ENCODE data around the gene IFNL1. TPM values are rescaled to one million over a fixed set of nuclear protein-coding genes. Genes with fewer than 3 reads are reported as not detected.

Gene IFNL1
- total and polyA plus RNA-seq, 2 donors (not counting 3 experiments of a cell fraction or from before 2014, with no cell fraction given): not detected

DNA sequence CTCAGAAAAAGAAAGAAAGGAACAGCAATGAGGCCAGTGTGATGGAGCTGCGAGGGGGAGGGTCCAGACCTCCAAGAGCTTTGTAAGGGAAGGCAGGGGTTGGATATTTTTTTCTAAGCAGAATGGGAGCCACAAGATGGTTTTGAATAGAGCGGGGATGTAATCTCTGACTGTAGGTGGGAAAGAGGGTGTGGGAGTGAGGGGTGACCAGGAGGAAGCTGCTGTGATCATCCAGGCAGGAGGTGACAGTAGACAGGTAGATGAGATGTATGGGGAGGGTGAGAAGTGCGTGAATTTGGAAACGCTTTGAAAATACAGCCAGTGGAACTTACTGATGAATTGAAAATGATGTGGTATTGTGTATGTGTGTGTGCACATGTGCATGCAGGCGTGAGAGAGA lies 20.6 kb upstream of the IFNL1 start:
- no peaks in the 10 kb centered on the region for H3K4me1 ChIP-seq (ENCODE audit: control insufficient read depth, extremely low read depth, insufficient read depth, low read length)
- no peak overlapping the region for H2AFZ ChIP-seq (ENCODE audit: low read depth, low read length)
- H3K27me3 ChIP-seq (ENCODE audit: control insufficient read depth in 2 of 2, insufficient read depth in 2 of 2, low read length in 2 of 2): no peaks in the 10 kb centered on the region
- H3K79me2 ChIP-seq (ENCODE audit: control insufficient read depth, insufficient read depth, low read length): no peaks in the 10 kb centered on the region
- H3K9ac ChIP-seq (replicated peaks; ENCODE audit: extremely low read depth, insufficient read depth, low read length): no peak overlapping the region
- H4K20me1 ChIP-seq (replicated peaks; ENCODE audit: control insufficient read depth, extremely low read depth, insufficient read depth, low read length): no peaks in the 10 kb centered on the region
- dilution Hi-C loops (cut with MboI; ENCODE audit: extremely low pct_ligation_motif_present, low sequenced_read_pairs) (no loop called here), intact Hi-C loops (cut with micrococcal nuclease) (no loop called here)
- ChIA-PET POLR2A (no interaction called here), CTCF (no interaction called here)
- no peak overlapping the region for H3K4me3 ChIP-seq (replicated peaks in 1 of 3; ENCODE audit: insufficient read depth in 1 of 3, low read depth in 1 of 3, low read length in 3 of 3)
- DNase-seq (ENCODE audit: low read depth, low spot score): no peak
- no peaks in the 10 kb centered on the region for H3K9me1 ChIP-seq (replicated peaks; ENCODE audit: control insufficient read depth, extremely low read depth, insufficient read depth, low read length)
- FAIRE-seq: no peak
- H3K4me2 ChIP-seq (ENCODE audit: insufficient read depth, low read length): no peak overlapping the region
- no peaks in the 10 kb centered on the region for H3K36me3 ChIP-seq (ENCODE audit: control insufficient read depth in 2 of 2, extremely low read depth in 1 of 2, insufficient read depth in 2 of 2, low read length in 2 of 2)
- no TSS peak for BruUV-seq (replicated peaks)
- no peaks in the 10 kb centered on the region for H3K9me3 ChIP-seq (replicated peaks; ENCODE audit: control insufficient read depth, insufficient read depth, low read length)
- H3K27ac ChIP-seq (ENCODE audit: insufficient read depth, low read depth, low read length): no peak overlapping the region
- TF ChIP-seq, protein P1, sequence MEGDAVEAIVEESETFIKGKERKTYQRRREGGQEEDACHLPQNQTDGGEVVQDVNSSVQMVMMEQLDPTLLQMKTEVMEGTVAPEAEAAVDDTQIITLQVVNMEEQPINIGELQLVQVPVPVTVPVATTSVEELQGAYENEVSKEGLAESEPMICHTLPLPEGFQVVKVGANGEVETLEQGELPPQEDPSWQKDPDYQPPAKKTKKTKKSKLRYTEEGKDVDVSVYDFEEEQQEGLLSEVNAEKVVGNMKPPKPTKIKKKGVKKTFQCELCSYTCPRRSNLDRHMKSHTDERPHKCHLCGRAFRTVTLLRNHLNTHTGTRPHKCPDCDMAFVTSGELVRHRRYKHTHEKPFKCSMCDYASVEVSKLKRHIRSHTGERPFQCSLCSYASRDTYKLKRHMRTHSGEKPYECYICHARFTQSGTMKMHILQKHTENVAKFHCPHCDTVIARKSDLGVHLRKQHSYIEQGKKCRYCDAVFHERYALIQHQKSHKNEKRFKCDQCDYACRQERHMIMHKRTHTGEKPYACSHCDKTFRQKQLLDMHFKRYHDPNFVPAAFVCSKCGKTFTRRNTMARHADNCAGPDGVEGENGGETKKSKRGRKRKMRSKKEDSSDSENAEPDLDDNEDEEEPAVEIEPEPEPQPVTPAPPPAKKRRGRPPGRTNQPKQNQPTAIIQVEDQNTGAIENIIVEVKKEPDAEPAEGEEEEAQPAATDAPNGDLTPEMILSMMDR (IDR thresholded peaks at IDR 0.05; ENCODE audit: extremely low read depth in 1 of 2, insufficient read depth in 1 of 2, low read depth in 1 of 2, low read length in 2 of 2): no peak
- TF ChIP-seq POLR2AphosphoS5 (IDR thresholded peaks at IDR 0.05; ENCODE audit: insufficient read depth, low read depth, low read length) (no peak), POLR2A (IDR thresholded peaks at IDR 0.05; ENCODE audit: low read depth, low read length) (no peak), GATA2 (IDR thresholded peaks at IDR 0.05; ENCODE audit: insufficient read depth, insufficient read length, low read depth, low read length) (no peak), MYC (IDR thresholded peaks at IDR 0.05; ENCODE audit: low read depth, low read length) (no peak), FOS (IDR thresholded peaks at IDR 0.05; ENCODE audit: borderline replicate concordance, insufficient read depth, low read length) (no peak), EZH2 (IDR thresholded peaks at IDR 0.05; ENCODE audit: borderline replicate concordance, low read depth, low read length, severe bottlenecking) (no peak), JUN (IDR thresholded peaks at IDR 0.05; ENCODE audit: borderline replicate concordance, insufficient read depth, insufficient read length, low read depth) (no peak)
- TF ChIP-seq, protein P2, sequence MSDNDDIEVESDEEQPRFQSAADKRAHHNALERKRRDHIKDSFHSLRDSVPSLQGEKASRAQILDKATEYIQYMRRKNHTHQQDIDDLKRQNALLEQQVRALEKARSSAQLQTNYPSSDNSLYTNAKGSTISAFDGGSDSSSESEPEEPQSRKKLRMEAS (IDR thresholded peaks at IDR 0.05; ENCODE audit: insufficient read depth, insufficient read length): no peak

Data from endothelial cell of umbilical vein (primary cell).